RKO (cell line): ENCODE measurements around the gene B3GNT8.
"Not testable (repeated sequence)": the region's sequence is repeated elsewhere in the genome, so short reads cannot be mapped to it uniquely, and the experiment has no call there.

Source experiments
- DNase-seq: peaks from one replicate; pipeline ENCODE4 v3.0.0-alpha.2; 2016; ENCODE audit warnings: low spot score

Gene B3GNT8

GRCh38 chr19:41386442-41386841 is 40.7 kb downstream of the B3GNT8 start:
- DNase-seq, result no peak

- DNase-seq, result no peak
These were observed 42.8 kb downstream of the B3GNT8 start for GRCh38 chr19:41384351-41384750.

GRCh38 chr19:41381536-41381935 is 45.6 kb downstream of the B3GNT8 start:
- not testable (repeated sequence) for DNase-seq

GRCh38 chr19:41377977-41378709 is 49.0 kb downstream of the B3GNT8 start:
- DNase-seq, result no peak

- no peak for DNase-seq
These were observed 50.2 kb downstream of the B3GNT8 start for GRCh38 chr19:41376998-41377365.

- no peak for DNase-seq
These were observed 50.8 kb downstream of the B3GNT8 start, which contains the start of gene TMEM91 for GRCh38 chr19:41376241-41376997. Gene TMEM91 (plus strand): TSS chr19:41376533. CDS start chr19:41378310, 1,777 bp downstream.
